ENCODE measurements around the gene ZNF571.
A peak's percentile ranks its signal among the peaks of the same experiment; 100 is the strongest.

Gene ZNF571

DNA sequence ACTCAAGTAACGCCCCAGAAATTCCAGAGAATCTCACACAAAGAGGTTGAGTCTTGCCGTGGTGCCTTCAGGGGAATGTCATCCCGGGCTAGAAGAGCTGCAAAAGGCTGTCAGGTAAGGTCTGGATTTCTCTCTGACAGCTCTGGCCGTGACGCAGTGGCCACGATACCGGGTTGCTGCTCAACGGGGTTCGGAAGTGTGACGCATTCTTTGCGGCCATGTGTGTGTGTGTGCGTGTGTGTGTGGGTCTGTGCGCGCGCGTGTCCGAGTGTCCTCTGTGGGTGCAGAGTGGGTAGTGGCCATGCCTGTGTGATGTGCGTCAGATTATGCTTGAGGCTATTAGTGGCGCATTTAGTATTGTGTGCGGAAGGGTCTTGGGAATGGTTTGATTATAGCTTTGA is 390 bp upstream of the ZNF571 start (continued):
- TF ChIP-seq ZNF518A (tag by site-specific recombination; conservative IDR thresholded peaks at IDR 0.05; ENCODE audit: low read depth) = no peak
- TF ChIP-seq ZNF555 (tag by site-specific recombination; conservative IDR thresholded peaks at IDR 0.05) = no peak
- no peak for TF ChIP-seq GLI4 (tag by site-specific recombination; IDR thresholded peaks at IDR 0.05)
- peak; percentile 93; the same call in 1 of the 2 replicates for TF ChIP-seq ZNF792 (tag by site-specific recombination; IDR thresholded peaks at IDR 0.05)
- TF ChIP-seq ZNF701 (tag by site-specific recombination; IDR thresholded peaks at IDR 0.05) = peak; percentile 51; the same call in 1 of the 2 replicates
- no peak for TF ChIP-seq TCF7L2 (IDR thresholded peaks at IDR 0.05; ENCODE audit: borderline replicate concordance, low read depth, low read length)
- TF ChIP-seq, protein P1, sequence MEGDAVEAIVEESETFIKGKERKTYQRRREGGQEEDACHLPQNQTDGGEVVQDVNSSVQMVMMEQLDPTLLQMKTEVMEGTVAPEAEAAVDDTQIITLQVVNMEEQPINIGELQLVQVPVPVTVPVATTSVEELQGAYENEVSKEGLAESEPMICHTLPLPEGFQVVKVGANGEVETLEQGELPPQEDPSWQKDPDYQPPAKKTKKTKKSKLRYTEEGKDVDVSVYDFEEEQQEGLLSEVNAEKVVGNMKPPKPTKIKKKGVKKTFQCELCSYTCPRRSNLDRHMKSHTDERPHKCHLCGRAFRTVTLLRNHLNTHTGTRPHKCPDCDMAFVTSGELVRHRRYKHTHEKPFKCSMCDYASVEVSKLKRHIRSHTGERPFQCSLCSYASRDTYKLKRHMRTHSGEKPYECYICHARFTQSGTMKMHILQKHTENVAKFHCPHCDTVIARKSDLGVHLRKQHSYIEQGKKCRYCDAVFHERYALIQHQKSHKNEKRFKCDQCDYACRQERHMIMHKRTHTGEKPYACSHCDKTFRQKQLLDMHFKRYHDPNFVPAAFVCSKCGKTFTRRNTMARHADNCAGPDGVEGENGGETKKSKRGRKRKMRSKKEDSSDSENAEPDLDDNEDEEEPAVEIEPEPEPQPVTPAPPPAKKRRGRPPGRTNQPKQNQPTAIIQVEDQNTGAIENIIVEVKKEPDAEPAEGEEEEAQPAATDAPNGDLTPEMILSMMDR (tag by site-specific recombination; IDR thresholded peaks at IDR 0.05) = peak; percentile 35; the same call in 1 of the 2 replicates
- TF ChIP-seq EGR2 (tag by site-specific recombination; IDR thresholded peaks at IDR 0.05; ENCODE audit: low read depth) = peak; percentile 96
- TF ChIP-seq ZNF639 (tag by site-specific recombination; IDR thresholded peaks at IDR 0.05) = peak; percentile 86
- 0 out of 2 replicates have a peak, but pooled peaks have one; percentile 22 for TF ChIP-seq ZNF211 (tag by site-specific recombination; IDR thresholded peaks at IDR 0.05; ENCODE audit: low read depth)
- peak; percentile 98 for TF ChIP-seq ZBTB17 (tag by site-specific recombination; IDR thresholded peaks at IDR 0.05)
- no peak for TF ChIP-seq ZNF473 (tag by site-specific recombination; IDR thresholded peaks at IDR 0.05)
- TF ChIP-seq ZNF311 (tag by site-specific recombination; IDR thresholded peaks at IDR 0.05; ENCODE audit: borderline replicate concordance) = no peak; the same call in 1 of the 2 replicates
- TF ChIP-seq ZNF341 (tag by site-specific recombination; IDR thresholded peaks at IDR 0.05; ENCODE audit: low read depth) = no peak
- TF ChIP-seq ZNF248 (tag by site-specific recombination; IDR thresholded peaks at IDR 0.05) = no peak
- no peak for TF ChIP-seq HOXD13 (CRISPR knock-in tag; IDR thresholded peaks at IDR 0.05; ENCODE audit: borderline replicate concordance)
- TF ChIP-seq ZNF19 (tag by site-specific recombination; IDR thresholded peaks at IDR 0.05; ENCODE audit: low read depth) = peak; percentile 76; the same call in 1 of the 2 replicates
- TF ChIP-seq MZF1 (tag by site-specific recombination; IDR thresholded peaks at IDR 0.05; ENCODE audit: borderline replicate concordance) = 0 out of 2 replicates have a peak, but pooled peaks have one; percentile 7
- TF ChIP-seq, protein P2, sequence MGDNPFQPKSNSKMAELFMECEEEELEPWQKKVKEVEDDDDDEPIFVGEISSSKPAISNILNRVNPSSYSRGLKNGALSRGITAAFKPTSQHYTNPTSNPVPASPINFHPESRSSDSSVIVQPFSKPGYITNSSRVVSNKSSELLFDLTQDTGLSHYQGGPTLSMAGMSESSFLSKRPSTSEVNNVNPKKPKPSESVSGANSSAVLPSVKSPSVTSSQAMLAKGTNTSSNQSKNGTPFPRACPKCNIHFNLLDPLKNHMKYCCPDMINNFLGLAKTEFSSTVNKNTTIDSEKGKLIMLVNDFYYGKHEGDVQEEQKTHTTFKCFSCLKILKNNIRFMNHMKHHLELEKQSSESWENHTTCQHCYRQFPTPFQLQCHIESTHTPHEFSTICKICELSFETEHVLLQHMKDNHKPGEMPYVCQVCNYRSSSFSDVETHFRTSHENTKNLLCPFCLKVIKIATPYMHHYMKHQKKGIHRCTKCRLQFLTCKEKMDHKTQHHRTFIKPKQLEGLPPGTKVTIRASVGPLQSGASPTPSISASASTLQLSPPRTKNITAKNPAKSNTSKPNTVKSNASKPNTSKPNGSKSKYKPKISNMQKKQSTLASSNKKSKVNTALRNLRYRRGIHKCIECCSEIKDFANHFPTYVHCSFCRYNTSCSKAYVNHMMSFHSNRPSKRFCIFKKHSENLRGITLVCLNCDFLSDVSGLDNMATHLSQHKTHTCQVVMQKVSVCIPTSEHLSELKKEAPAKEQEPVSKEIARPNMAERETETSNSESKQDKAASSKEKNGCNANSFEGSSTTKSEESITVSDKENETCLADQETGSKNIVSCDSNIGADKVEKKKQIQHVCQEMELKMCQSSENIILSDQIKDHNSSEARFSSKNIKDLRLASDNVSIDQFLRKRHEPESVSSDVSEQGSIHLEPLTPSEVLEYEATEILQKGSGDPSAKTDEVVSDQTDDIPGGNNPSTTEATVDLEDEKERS (tag by site-specific recombination; IDR thresholded peaks at IDR 0.05) = peak; percentile 97
- no peak for TF ChIP-seq SALL2 (tag by site-specific recombination; IDR thresholded peaks at IDR 0.05; ENCODE audit: borderline replicate concordance)
- peak; percentile 67; the same call in 1 of the 2 replicates for TF ChIP-seq ZNF791 (tag by site-specific recombination; IDR thresholded peaks at IDR 0.05)
- TF ChIP-seq, protein P3, sequence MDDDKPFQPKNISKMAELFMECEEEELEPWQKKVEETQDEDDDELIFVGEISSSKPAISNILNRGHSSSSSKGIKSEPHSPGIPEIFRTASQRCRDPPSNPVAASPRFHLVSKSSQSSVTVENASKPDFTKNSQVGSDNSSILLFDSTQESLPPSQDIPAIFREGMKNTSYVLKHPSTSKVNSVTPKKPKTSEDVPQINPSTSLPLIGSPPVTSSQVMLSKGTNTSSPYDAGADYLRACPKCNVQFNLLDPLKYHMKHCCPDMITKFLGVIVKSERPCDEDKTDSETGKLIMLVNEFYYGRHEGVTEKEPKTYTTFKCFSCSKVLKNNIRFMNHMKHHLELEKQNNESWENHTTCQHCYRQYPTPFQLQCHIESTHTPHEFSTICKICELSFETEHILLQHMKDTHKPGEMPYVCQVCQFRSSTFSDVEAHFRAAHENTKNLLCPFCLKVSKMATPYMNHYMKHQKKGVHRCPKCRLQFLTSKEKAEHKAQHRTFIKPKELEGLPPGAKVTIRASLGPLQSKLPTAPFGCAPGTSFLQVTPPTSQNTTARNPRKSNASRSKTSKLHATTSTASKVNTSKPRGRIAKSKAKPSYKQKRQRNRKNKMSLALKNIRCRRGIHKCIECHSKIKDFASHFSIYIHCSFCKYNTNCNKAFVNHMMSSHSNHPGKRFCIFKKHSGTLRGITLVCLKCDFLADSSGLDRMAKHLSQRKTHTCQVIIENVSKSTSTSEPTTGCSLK (tag by site-specific recombination; IDR thresholded peaks at IDR 0.05) = 0 out of 2 replicates have a peak, but pooled peaks have one; percentile 81

Data from HEK293 (cell line).